Uterus (tissue), 4 donors: Measurements from ENCODE around the gene ABI3BP. TPM values are rescaled to one million over a fixed set of nuclear protein-coding genes. Genes with fewer than 3 reads are reported as not detected.

Source experiments
- DNase-seq, 2 donors: peaks; one replicate each; pipeline ENCODE4 v3.0.0-alpha.2; 2019 to 2020
- H3K27ac ChIP-seq, 2 donors: fragments of 200-600 bp; sonication (generic); 1 replicate in 1 of 2; 2 replicates in 1 of 2; pipeline ENCODE4 v1.5.1; 2016 to 2018
- H3K27me3 ChIP-seq, 2 donors: fragments of 200-600 bp; sonication (generic); one replicate each; pipeline ENCODE4 v1.5.1; 2018 to 2019; ENCODE audit warnings: control low read depth in 1 of 2
- H3K36me3 ChIP-seq, 2 donors: fragments of 200-600 bp; sonication (generic); one replicate each; pipeline ENCODE4 v1.5.1; 2019; ENCODE audit warnings: control low read depth in 1 of 2
- H3K4me1 ChIP-seq, 2 donors: fragments of 200-600 bp; sonication (generic); one replicate each; pipeline ENCODE4 v1.5.1; 2018 to 2019; ENCODE audit warnings: control low read depth in 1 of 2
- H3K4me3 ChIP-seq, 2 donors: fragments of 200-600 bp; sonication (generic); 1 replicate in 1 of 2; 2 replicates in 1 of 2; pipeline ENCODE4 v1.5.1; 2018 to 2019; ENCODE audit warnings: mild to moderate bottlenecking in 1 of 2
- H3K9me3 ChIP-seq, 2 donors: fragments of 200-600 bp; sonication (generic); one replicate each; pipeline ENCODE4 v1.5.1; 2019; ENCODE audit warnings: control low read depth in 1 of 2
- CTCF ChIP-seq, 4 experiments: fragments of 200-600 bp in 2 of 4; fragments of 450-650 bp in 2 of 4; sonication (generic) in 2 of 4; IDR thresholded peaks; one replicate each; pipeline ENCODE4 v1.5.1; 2016 to 2019; ENCODE audit warnings: antibody characterized with exemption in 4 of 4, mild to moderate bottlenecking in 2 of 4, moderate library complexity in 1 of 4
- POLR2A ChIP-seq, 2 donors: fragments of 450-650 bp; IDR thresholded peaks; one replicate each; pipeline ENCODE4 v1.6.1; 2016; ENCODE audit warnings: antibody characterized with exemption in 2 of 2, mild to moderate bottlenecking in 1 of 2, moderate library complexity in 1 of 2
- intact Hi-C: fragments of 100-400 bp; cut with DNase I; formaldehyde crosslinking; loops from one replicate; pipeline ENCODE4 v1.15.1; 2023; ENCODE audit warnings: low total_unique reads
- total RNA-seq, 4 donors: library from RNA; depleted of rRNA in 3 of 4; stranded (reverse); fragments of >200 nt in 3 of 4; gene quantifications; one replicate each; pipeline versions ENCODE4 v1.1.0 to v1.2.4, GENCODE V29; 2014 to 2023
- donor health status: DM: yes; HTN: yes; CAD: no.

The ABI3BP gene
- total RNA-seq, 4 donors from 2014 or later: 38.8 to 156 (median 89.2) TPM

- intact Hi-C loops: no loop called here
- no peak overlapping the region for H3K4me3 ChIP-seq
- no peak overlapping the region for H3K27ac ChIP-seq
These were observed 127.8 kb downstream of the ABI3BP start for GRCh38 chr3:100865442-100865841.

GRCh38 chr3:100864471-100865250 is 128.6 kb downstream of the ABI3BP start:
- no peak overlapping the region for H3K4me3 ChIP-seq
- intact Hi-C loops: no loop called here
- H3K27me3 ChIP-seq: no peaks in the 10 kb centered on the region
- H3K27ac ChIP-seq: no peak overlapping the region
- no peaks in the 10 kb centered on the region for H3K4me1 ChIP-seq
- no peaks in the 10 kb centered on the region for H3K9me3 ChIP-seq
- TF ChIP-seq POLR2A (IDR thresholded peaks at IDR 0.05) (no peak), CTCF (IDR thresholded peaks at IDR 0.05) (no peak)
- DNase-seq: no peak
- no peaks in the 10 kb centered on the region for H3K36me3 ChIP-seq

More at GRCh38 chr3:100865442-100865841, 127.8 kb downstream of the ABI3BP start:
- no peak for TF ChIP-seq CTCF (IDR thresholded peaks at IDR 0.05)
- no peak for TF ChIP-seq POLR2A (IDR thresholded peaks at IDR 0.05)
- Histone ChIP-seq H3K9me3 (no peaks in the 10 kb centered on the region), H3K4me1 (no peaks in the 10 kb centered on the region), H3K27me3 (no peaks in the 10 kb centered on the region), H3K36me3 (no peaks in the 10 kb centered on the region)
- DNase-seq: no peak

- H3K27ac ChIP-seq: no peak overlapping the region
- no peaks in the 10 kb centered on the region for H3K27me3 ChIP-seq
- intact Hi-C loops: no loop called here
- H3K4me1 ChIP-seq: no peaks in the 10 kb centered on the region
- no peak for DNase-seq
- H3K9me3 ChIP-seq: no peaks in the 10 kb centered on the region
- H3K4me3 ChIP-seq: no peak overlapping the region
- TF ChIP-seq POLR2A (IDR thresholded peaks at IDR 0.05) (no peak), CTCF (IDR thresholded peaks at IDR 0.05) (no peak)
- H3K36me3 ChIP-seq: no peaks in the 10 kb centered on the region
These were observed 135.4 kb downstream of the ABI3BP start for GRCh38 chr3:100857863-100858262.

- no peak for TF ChIP-seq CTCF (IDR thresholded peaks at IDR 0.05)
- TF ChIP-seq POLR2A (IDR thresholded peaks at IDR 0.05): no peak
- Histone ChIP-seq H3K4me3 (no peak overlapping the region), H3K27me3 (no peaks in the 10 kb centered on the region), H3K4me1 (no peaks in the 10 kb centered on the region), H3K27ac (no peak overlapping the region), H3K9me3 (no peaks in the 10 kb centered on the region), H3K36me3 (no peaks in the 10 kb centered on the region)
- no peak for DNase-seq
- intact Hi-C loops: no loop called here
These were observed 136.4 kb downstream of the ABI3BP start for GRCh38 chr3:100856821-100857220.

- no peak overlapping the region for H3K4me3 ChIP-seq
- no peaks in the 10 kb centered on the region for H3K36me3 ChIP-seq
- H3K27ac ChIP-seq: no peak overlapping the region
- intact Hi-C loops: no loop called here
- no peaks in the 10 kb centered on the region for H3K27me3 ChIP-seq
- no peaks in the 10 kb centered on the region for H3K4me1 ChIP-seq
- no peak for DNase-seq
- H3K9me3 ChIP-seq: no peaks in the 10 kb centered on the region
- no peak for TF ChIP-seq POLR2A (IDR thresholded peaks at IDR 0.05)
- no peak for TF ChIP-seq CTCF (IDR thresholded peaks at IDR 0.05)
These were observed 140.4 kb downstream of the ABI3BP start for GRCh38 chr3:100852840-100853239.
